Endothelial cell (in vitro differentiated cells): ENCODE data around the gene GFI1. TPM values are rescaled to one million over a fixed set of nuclear protein-coding genes. Genes with fewer than 3 reads are reported as not detected.
A peak's percentile ranks its signal among the peaks of the same experiment; 100 is the strongest.

Experiments used
- DNase-seq: peaks from one replicate; pipeline ENCODE4 v3.0.0; 2021; ENCODE audit warnings: low spot score
- H3K27ac Mint-ChIP-seq: one replicate; pipeline ENCODE4 v1.8.0; 2021; ENCODE audit warnings: mixed read lengths, inconsistent platforms; ENCODE audit not compliant: unreplicated experiment
- H3K27me3 Mint-ChIP-seq: one replicate; pipeline ENCODE4 v1.8.0; 2021; ENCODE audit warnings: mild to moderate bottlenecking, moderate library complexity, mixed read lengths, inconsistent platforms; ENCODE audit not compliant: unreplicated experiment
- H3K36me3 Mint-ChIP-seq: one replicate; pipeline ENCODE4 v1.8.0; 2021; ENCODE audit warnings: mild to moderate bottlenecking, low read depth, mixed read lengths, inconsistent platforms; ENCODE audit not compliant: unreplicated experiment
- H3K4me1 Mint-ChIP-seq: one replicate; pipeline ENCODE4 v1.8.0; 2021; ENCODE audit warnings: mild to moderate bottlenecking, mixed read lengths, inconsistent platforms; ENCODE audit not compliant: unreplicated experiment
- H3K4me3 Mint-ChIP-seq: one replicate; pipeline ENCODE4 v1.8.0; 2021; ENCODE audit warnings: mild to moderate bottlenecking, mixed read lengths, inconsistent platforms; ENCODE audit not compliant: unreplicated experiment
- H3K9me3 Mint-ChIP-seq: one replicate; pipeline ENCODE4 v1.8.0; 2021; ENCODE audit warnings: mixed read lengths, inconsistent platforms; ENCODE audit not compliant: unreplicated experiment
- total RNA-seq: library from RNA; stranded (reverse); fragmentation: NEBNext Ultra II Directional; extraction: Animal tissue kit (Norgen Biotek cat#: 25700); gene quantifications from one replicate; pipeline ENCODE4 v1.2.1, GENCODE V29; 2021; ENCODE audit not compliant: unreplicated experiment
- TF ChIP-seq, protein P1 (sequence below): fragments of 200-600 bp; sonication (generic); IDR thresholded peaks from one replicate; pipeline ENCODE4 v1.5.0; 2021; ENCODE audit warnings: antibody characterized with exemption; ENCODE audit not compliant: unreplicated experiment

Gene GFI1
- total RNA-seq, 1 donor from 2014 or later = 0.26 TPM

DNA sequence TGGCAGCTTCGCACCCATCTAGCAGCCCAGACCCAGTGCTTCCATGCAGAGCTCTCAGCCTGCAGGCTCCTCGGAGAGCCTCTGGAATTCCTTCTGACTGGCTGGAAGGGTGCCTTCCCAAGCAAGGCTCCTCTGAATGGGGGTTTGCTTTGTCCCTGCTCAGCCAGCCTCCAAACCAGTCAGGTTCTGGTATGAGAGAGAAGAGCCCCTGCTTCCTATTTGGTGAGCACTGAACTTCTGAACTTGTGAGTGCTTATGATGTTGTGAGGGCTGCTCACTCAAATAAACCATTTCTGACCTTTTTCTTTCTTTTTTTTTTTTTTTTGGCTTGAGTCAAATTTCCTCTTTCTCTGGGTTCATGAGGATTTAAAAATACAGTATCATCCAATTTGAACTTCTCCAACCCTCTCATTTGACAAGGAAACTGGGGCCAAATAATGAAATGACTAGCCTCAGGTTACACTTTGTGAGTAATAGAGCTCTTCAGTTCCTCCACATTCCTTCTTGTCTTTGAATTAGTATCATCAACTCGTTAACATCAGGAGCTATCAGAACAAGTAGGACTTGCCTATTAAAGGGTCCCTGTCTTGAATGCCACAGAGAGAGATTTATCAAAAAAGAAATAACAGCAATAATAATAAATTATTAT, 39.6 kb downstream of the GFI1 start:
- no peak for DNase-seq
- TF ChIP-seq, protein P1, sequence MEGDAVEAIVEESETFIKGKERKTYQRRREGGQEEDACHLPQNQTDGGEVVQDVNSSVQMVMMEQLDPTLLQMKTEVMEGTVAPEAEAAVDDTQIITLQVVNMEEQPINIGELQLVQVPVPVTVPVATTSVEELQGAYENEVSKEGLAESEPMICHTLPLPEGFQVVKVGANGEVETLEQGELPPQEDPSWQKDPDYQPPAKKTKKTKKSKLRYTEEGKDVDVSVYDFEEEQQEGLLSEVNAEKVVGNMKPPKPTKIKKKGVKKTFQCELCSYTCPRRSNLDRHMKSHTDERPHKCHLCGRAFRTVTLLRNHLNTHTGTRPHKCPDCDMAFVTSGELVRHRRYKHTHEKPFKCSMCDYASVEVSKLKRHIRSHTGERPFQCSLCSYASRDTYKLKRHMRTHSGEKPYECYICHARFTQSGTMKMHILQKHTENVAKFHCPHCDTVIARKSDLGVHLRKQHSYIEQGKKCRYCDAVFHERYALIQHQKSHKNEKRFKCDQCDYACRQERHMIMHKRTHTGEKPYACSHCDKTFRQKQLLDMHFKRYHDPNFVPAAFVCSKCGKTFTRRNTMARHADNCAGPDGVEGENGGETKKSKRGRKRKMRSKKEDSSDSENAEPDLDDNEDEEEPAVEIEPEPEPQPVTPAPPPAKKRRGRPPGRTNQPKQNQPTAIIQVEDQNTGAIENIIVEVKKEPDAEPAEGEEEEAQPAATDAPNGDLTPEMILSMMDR = no peak
- H3K4me1 Mint-ChIP-seq = peaks cover 13% of the 10 kb centered on the region
- no peak overlapping the region for H3K27ac Mint-ChIP-seq
- no peaks in the 10 kb centered on the region for H3K36me3 Mint-ChIP-seq
- H3K4me3 Mint-ChIP-seq = no peak overlapping the region
- no peaks in the 10 kb centered on the region for H3K9me3 Mint-ChIP-seq
- no peaks in the 10 kb centered on the region for H3K27me3 Mint-ChIP-seq

DNA sequence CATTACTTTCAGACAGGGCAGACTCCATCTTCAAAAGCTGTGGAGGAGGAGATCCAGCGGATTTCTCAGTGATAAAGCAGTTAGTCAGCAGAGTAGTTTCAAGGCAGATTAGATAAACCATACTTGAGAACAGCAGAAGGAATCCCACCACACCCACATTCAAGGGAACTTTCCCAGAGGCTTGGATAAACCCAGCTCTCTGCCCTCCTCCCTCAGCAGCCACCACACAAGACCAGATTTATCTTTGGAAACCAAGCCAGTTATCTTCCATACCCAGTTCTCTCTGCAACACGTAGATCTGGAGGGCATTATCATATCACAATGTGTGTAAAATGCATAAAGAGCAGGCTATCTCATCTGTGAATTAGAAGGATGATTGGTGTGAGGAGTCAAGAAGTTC, 40.2 kb downstream of the GFI1 start:
- no peak overlapping the region for H3K27ac Mint-ChIP-seq
- no peaks in the 10 kb centered on the region for H3K36me3 Mint-ChIP-seq
- H3K27me3 Mint-ChIP-seq = no peaks in the 10 kb centered on the region
- no peak for DNase-seq
- H3K4me3 Mint-ChIP-seq = no peak overlapping the region
- no peaks in the 10 kb centered on the region for H3K9me3 Mint-ChIP-seq
- TF ChIP-seq, protein P1 = no peak
- peaks cover 13% of the 10 kb centered on the region for H3K4me1 Mint-ChIP-seq

DNA sequence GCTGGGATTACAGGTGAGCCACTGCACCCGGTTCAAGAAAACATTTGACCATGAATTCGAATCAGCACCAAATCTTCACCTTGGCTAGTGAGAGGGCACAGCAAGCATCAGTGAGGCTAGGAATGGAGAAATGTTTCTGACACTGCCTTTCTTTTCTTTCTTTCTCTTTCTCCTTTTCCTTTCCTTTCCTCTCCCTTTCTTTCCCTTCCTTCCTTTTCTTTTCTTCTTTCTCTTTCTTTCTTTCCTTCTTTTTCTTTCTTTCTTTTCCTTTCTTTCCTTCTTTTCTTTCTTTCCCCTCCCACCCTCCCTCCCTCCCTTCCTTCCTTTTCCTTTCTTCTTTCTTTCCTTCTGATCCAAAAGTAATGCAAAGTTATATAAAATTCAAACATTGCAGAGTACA, 40.9 kb downstream of the GFI1 start:
- Mint-ChIP-seq H3K27ac (no peak overlapping the region), H3K4me3 (no peak overlapping the region), H3K27me3 (no peaks in the 10 kb centered on the region), H3K9me3 (no peaks in the 10 kb centered on the region), H3K4me1 (peaks cover 13% of the 10 kb centered on the region), H3K36me3 (no peaks in the 10 kb centered on the region)
- no peak for DNase-seq
- TF ChIP-seq, protein P1 = no peak

DNA sequence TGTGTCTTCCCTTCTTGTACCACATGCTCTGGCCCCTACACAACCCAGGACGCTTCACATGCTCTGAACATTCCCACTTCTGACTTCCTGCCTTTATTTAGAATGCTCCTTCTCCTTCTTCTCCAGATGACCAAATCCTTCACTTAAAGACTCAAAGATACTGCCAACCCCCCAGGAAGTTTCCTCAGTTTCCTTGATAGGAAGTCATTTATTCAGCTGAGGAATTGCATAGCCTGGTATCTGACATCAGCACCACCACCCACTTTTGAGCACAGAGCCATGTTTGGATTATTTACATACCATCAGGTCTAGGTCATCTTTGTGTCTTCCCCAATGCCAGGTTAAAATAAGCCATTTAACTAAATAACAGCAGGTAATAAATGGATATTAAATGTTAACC, 42.4 kb downstream of the GFI1 start:
- no peaks in the 10 kb centered on the region for H3K27me3 Mint-ChIP-seq
- TF ChIP-seq, protein P1 = no peak
- DNase-seq = no peak
- peak overlapping the region; percentile 0 for H3K27ac Mint-ChIP-seq
- no peaks in the 10 kb centered on the region for H3K9me3 Mint-ChIP-seq
- no peaks in the 10 kb centered on the region for H3K36me3 Mint-ChIP-seq
- H3K4me1 Mint-ChIP-seq = peaks cover 13% of the 10 kb centered on the region
- no peak overlapping the region for H3K4me3 Mint-ChIP-seq

DNA sequence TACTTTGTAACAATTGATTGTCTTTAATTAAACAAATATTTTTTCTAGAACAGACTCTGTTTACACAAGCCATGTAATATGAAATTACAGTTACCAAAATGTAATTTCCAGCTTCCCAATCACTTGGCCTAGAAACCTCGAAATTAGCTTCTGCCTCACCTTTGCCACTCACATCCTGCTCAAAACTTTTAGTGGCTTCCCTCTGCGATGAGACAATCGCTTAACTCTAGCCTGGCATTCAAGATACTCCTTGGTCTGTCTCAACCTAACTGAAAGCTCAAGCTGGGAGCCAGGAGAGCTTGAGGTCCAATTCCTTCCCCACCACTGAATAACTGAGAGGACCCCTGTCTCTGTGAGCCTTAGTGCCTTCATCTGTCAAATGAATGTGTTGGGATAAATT, 42.8 kb downstream of the GFI1 start:
- peaks cover 13% of the 10 kb centered on the region for H3K4me1 Mint-ChIP-seq
- TF ChIP-seq, protein P1 = no peak
- H3K4me3 Mint-ChIP-seq = no peak overlapping the region
- DNase-seq = no peak
- H3K27me3 Mint-ChIP-seq = no peaks in the 10 kb centered on the region
- H3K27ac Mint-ChIP-seq = no peak overlapping the region
- no peaks in the 10 kb centered on the region for H3K9me3 Mint-ChIP-seq
- H3K36me3 Mint-ChIP-seq = no peaks in the 10 kb centered on the region
